GM18499 (cell line): ENCODE measurements around the gene ZSCAN5A.
"Not testable (repeated sequence)": the region's sequence is repeated elsewhere in the genome, so short reads cannot be mapped to it uniquely, and the experiment has no call there.

Source experiments
- ATAC-seq: cut with Tn5 transposase; IDR thresholded peaks from one replicate; pipeline ENCODE4 v1.9.1; 2021; ENCODE audit warnings: moderate number of reproducible peaks; ENCODE audit not compliant: insufficient read depth, unreplicated experiment

Gene ZSCAN5A

GRCh38 chr19:56316728-56317127 is 2.1 kb upstream of the ZSCAN5A start:
- no peak for ATAC-seq

GRCh38 chr19:56315077-56315828 is 614 bp upstream of the ZSCAN5A start:
- ATAC-seq, result peak; percentile 70

GRCh38 chr19:56314018-56314380 is 640 bp downstream of the ZSCAN5A start:
- no peak for ATAC-seq

- ATAC-seq, result no peak
Observed at GRCh38 chr19:56312787-56313657, 1.6 kb downstream of the ZSCAN5A start.

- no peak for ATAC-seq
Observed at GRCh38 chr19:56312342-56312741, 2.3 kb downstream of the ZSCAN5A start.

- no peak for ATAC-seq
Observed at GRCh38 chr19:56310462-56310861, 4.2 kb downstream of the ZSCAN5A start.

GRCh38 chr19:56309511-56310185 is 5.0 kb downstream of the ZSCAN5A start:
- no peak for ATAC-seq

- ATAC-seq, result no peak
Observed at GRCh38 chr19:56308792-56309191, 5.8 kb downstream of the ZSCAN5A start.

GRCh38 chr19:56307062-56307461 is 7.6 kb downstream of the ZSCAN5A start:
- ATAC-seq, result not testable (repeated sequence)

GRCh38 chr19:56306016-56306415 is 8.6 kb downstream of the ZSCAN5A start:
- no peak for ATAC-seq

- ATAC-seq, result no peak
Observed at GRCh38 chr19:56304243-56304642, 10.4 kb downstream of the ZSCAN5A start.

- no peak for ATAC-seq
Observed at GRCh38 chr19:56301886-56302620, 12.6 kb downstream of the ZSCAN5A start.

GRCh38 chr19:56301155-56301554 is 13.5 kb downstream of the ZSCAN5A start:
- ATAC-seq, result no peak

GRCh38 chr19:56299688-56300087 is 15.0 kb downstream of the ZSCAN5A start:
- ATAC-seq, result no peak

- ATAC-seq, result no peak
Observed at GRCh38 chr19:56297010-56297409, 17.6 kb downstream of the ZSCAN5A start.

GRCh38 chr19:56295531-56296455 is 18.8 kb downstream of the ZSCAN5A start:
- ATAC-seq, result no peak

- ATAC-seq, result no peak
Observed at GRCh38 chr19:56294549-56294948, 20.1 kb downstream of the ZSCAN5A start.

GRCh38 chr19:56291867-56292266 is 22.8 kb downstream of the ZSCAN5A start:
- no peak for ATAC-seq

GRCh38 chr19:56290104-56290503 is 24.5 kb downstream of the ZSCAN5A start:
- ATAC-seq, result no peak
